BE2C (cell line): ENCODE measurements around the gene TRIM49D1. TPM values are rescaled to one million over a fixed set of nuclear protein-coding genes. Genes with fewer than 3 reads are reported as not detected.
"Not testable (repeated sequence)": the region's sequence is repeated elsewhere in the genome, so short reads cannot be mapped to it uniquely, and the experiment has no call there.

Experiments
- DNase-seq: peaks from one replicate; pipeline ENCODE4 v3.0.0-alpha.2; 2020
- H3K27me3 ChIP-seq: fragments of 250-450 bp; sonication (Bioruptor Pico); 2 replicates; pipeline ENCODE4 v1.5.1; 2020; ENCODE audit warnings: mild to moderate bottlenecking
- H3K36me3 ChIP-seq: fragments of 250-450 bp; sonication (Bioruptor Pico); 2 replicates; pipeline ENCODE4 v1.5.1; 2020; ENCODE audit warnings: mild to moderate bottlenecking
- H3K4me1 ChIP-seq: fragments of 250-450 bp; sonication (Bioruptor Pico); 2 replicates; pipeline ENCODE4 v1.5.1; 2020
- H3K4me3 ChIP-seq: 2 replicates; pipeline ENCODE4 v1.5.1; 2011; ENCODE audit warnings: low read depth, low read length
- H3K9me3 ChIP-seq: fragments of 250-450 bp; sonication (Bioruptor Pico); 2 replicates; pipeline ENCODE4 v1.5.1; 2020
- polyA plus RNA-seq: library from polyadenylated mRNA; unstranded; fragments of >200 nt; gene quantifications from one replicate; pipeline ENCODE4 v1.2.1, GENCODE V29; 2012; ENCODE audit warnings: low read depth, missing spikeins; ENCODE audit not compliant: insufficient read length, insufficient read depth
- TF ChIP-seq, protein P1 (sequence below): IDR thresholded peaks from 2 replicates; pipeline ENCODE4 v1.5.1; 2012; ENCODE audit warnings: mild to moderate bottlenecking, low read depth, low read length

TRIM49D1 gene, protein sequence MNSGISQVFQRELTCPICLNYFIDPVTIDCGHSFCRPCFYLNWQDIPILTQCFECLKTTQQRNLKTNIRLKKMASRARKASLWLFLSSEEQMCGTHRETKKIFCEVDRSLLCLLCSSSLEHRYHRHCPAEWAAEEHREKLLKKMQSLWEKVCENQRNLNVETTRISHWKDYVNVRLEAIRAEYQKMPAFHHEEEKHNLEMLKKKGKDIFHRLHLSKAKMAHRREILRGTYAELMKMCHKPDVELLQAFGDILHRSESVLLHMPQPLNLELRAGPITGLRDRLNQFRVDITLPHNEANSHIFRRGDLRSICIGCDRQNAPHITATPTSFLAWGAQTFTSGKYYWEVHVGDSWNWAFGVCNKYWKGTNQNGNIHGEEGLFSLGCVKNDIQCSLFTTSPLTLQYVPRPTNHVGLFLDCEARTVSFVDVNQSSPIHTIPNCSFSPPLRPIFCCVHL
- not detected for polyA plus RNA-seq

- Histone ChIP-seq H3K36me3 (no peaks in the 10 kb centered on the region), H3K4me1 (no peaks in the 10 kb centered on the region), H3K27me3 (no peaks in the 10 kb centered on the region), H3K4me3 (no peak within 1 kb of the TSS), H3K9me3 (no peaks in the 10 kb centered on the region)
- TF ChIP-seq, protein P1, sequence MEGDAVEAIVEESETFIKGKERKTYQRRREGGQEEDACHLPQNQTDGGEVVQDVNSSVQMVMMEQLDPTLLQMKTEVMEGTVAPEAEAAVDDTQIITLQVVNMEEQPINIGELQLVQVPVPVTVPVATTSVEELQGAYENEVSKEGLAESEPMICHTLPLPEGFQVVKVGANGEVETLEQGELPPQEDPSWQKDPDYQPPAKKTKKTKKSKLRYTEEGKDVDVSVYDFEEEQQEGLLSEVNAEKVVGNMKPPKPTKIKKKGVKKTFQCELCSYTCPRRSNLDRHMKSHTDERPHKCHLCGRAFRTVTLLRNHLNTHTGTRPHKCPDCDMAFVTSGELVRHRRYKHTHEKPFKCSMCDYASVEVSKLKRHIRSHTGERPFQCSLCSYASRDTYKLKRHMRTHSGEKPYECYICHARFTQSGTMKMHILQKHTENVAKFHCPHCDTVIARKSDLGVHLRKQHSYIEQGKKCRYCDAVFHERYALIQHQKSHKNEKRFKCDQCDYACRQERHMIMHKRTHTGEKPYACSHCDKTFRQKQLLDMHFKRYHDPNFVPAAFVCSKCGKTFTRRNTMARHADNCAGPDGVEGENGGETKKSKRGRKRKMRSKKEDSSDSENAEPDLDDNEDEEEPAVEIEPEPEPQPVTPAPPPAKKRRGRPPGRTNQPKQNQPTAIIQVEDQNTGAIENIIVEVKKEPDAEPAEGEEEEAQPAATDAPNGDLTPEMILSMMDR: no peak
- no peak for DNase-seq
Observed at GRCh38 chr11:89922195-89922660, at the start of gene TRIM49D1. TSS of gene TRIM49D1 (minus strand) at chr11:89922245. CDS start at chr11:89917710, 4,535 bp downstream.

- H3K36me3 ChIP-seq, H3K4me1 ChIP-seq, H3K9me3 ChIP-seq, DNase-seq, H3K27me3 ChIP-seq, H3K4me3 ChIP-seq: not testable (repeated sequence)
Observed at GRCh38 chr11:89965737-89966136, 43.7 kb upstream of the TRIM49D1 start, which contains the start of gene TRIM64. TSS of gene TRIM64 (plus strand) at chr11:89966037. CDS start at chr11:89968504, 2,467 bp downstream.

DNA sequence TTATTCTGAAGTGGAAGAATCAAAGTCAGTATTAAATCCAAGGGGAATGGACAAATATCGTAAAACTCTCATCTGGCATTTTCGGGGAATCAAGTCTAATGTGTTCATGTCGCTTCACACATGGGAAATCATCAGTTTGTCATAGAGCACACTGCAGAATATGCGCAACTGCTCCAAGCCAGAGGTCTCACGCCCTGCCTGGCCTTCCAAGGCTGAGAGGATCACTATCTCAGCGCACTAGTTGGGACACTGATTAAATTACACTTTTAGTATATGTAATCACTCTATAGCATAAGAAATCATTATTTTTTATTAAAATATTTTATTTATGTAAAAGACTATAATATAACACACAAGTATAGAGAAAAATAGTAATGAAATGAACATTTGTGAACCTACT is 38.8 kb upstream of the TRIM49D1 start:
- H3K36me3 ChIP-seq, H3K4me3 ChIP-seq, H3K27me3 ChIP-seq, H3K4me1 ChIP-seq, H3K9me3 ChIP-seq, DNase-seq: not testable (repeated sequence)

GRCh38 chr11:89923764-89924163 is 1.7 kb upstream of the TRIM49D1 start, which contains the start of gene TRIM49D2:
TSS of gene TRIM49D2 (plus strand) at chr11:89924064. CDS start at chr11:89926762, 2,698 bp downstream.
- H3K36me3 ChIP-seq, H3K9me3 ChIP-seq, H3K4me3 ChIP-seq, H3K4me1 ChIP-seq, H3K27me3 ChIP-seq, DNase-seq: not testable (repeated sequence)

- H3K27me3 ChIP-seq, H3K9me3 ChIP-seq, DNase-seq, H3K4me1 ChIP-seq, H3K4me3 ChIP-seq, H3K36me3 ChIP-seq: not testable (repeated sequence)
Observed at GRCh38 chr11:89900809-89901208, 21.2 kb downstream of the TRIM49D1 start.

DNA sequence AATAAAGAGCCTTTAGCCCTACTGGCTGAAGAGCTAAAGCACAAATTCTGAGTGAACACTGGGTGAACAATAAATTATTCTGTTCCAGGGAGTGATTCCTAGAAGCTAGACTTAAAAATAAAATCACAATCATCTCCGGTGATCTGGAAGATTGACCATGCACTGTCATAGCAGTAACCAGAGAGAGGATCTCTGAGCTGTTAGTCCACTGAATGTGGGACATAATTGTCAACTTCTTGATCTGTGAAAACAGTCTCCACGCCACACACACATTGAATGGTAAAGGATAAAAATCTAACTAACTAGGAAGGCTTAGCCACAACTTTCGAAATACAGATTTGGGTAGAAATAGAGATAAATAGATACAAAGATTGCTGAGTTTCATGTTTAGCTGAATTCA is 28.8 kb downstream of the TRIM49D1 start:
- not testable (repeated sequence) for H3K9me3 ChIP-seq, H3K36me3 ChIP-seq, H3K4me1 ChIP-seq, DNase-seq, H3K4me3 ChIP-seq, H3K27me3 ChIP-seq

DNA sequence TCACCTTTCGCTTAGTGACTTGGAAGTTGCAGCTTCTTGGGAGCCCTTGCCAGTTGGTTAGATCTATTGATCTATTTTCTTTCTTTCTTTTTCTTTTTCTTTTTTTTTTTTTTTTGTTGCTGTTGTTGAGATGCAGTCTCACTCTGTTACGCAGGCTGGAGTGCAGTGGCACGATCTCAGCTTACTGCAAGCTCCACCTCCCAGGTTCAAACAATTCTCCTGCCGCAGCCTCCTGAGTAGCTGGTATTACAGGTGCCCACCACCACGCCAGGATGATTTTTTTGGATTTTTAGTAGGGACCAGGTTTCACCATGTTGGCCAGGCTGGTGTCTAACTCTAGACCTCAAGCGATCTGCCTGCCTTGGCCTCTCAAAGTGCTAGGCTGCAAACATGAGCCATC is 44.5 kb downstream of the TRIM49D1 start:
- not testable (repeated sequence) for H3K4me1 ChIP-seq, H3K36me3 ChIP-seq, DNase-seq, H3K27me3 ChIP-seq, H3K9me3 ChIP-seq, H3K4me3 ChIP-seq

- not testable (repeated sequence) for H3K36me3 ChIP-seq
Observed at GRCh38 chr11:89872588-89872987, 49.5 kb downstream of the TRIM49D1 start.

DNA sequence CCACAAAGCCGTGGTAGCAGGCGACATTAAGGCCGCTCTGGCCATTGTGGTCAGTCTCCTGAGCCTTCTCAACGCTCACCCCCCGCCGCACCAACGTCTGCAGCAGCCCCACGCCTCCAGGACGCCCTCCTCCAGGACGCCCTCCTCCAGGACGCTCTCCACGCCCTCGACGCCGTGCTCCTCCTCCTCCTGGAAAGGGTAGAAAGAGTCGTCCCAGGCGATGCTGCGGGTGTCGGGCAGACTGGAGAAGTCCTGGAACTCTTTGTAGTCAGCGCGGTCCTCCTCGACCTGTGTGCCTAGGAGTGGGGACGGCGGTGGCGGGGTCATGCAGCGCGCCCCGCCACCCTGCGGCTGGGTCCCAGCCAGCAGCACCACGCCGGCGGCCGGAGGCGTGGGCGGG is 56.8 kb downstream of the TRIM49D1 start:
- DNase-seq, H3K36me3 ChIP-seq, H3K4me1 ChIP-seq, H3K4me3 ChIP-seq, H3K27me3 ChIP-seq, H3K9me3 ChIP-seq: not testable (repeated sequence)

More at GRCh38 chr11:89872588-89872987, 49.5 kb downstream of the TRIM49D1 start:
- H3K4me1 ChIP-seq, DNase-seq, H3K9me3 ChIP-seq, H3K4me3 ChIP-seq, H3K27me3 ChIP-seq: not testable (repeated sequence)

- H3K36me3 ChIP-seq, H3K4me3 ChIP-seq, H3K4me1 ChIP-seq: not testable (repeated sequence)
Observed at GRCh38 chr11:89863906-89864704, 57.9 kb downstream of the TRIM49D1 start.

More at GRCh38 chr11:89863906-89864704, 57.9 kb downstream of the TRIM49D1 start:
- not testable (repeated sequence) for H3K27me3 ChIP-seq, H3K9me3 ChIP-seq
- DNase-seq: peak; percentile 8
